Measurements from ENCODE around the gene CPNE7.
"Not testable (repeated sequence)": the region's sequence is repeated elsewhere in the genome, so short reads cannot be mapped to it uniquely, and the experiment has no call there.

Gene CPNE7

DNA sequence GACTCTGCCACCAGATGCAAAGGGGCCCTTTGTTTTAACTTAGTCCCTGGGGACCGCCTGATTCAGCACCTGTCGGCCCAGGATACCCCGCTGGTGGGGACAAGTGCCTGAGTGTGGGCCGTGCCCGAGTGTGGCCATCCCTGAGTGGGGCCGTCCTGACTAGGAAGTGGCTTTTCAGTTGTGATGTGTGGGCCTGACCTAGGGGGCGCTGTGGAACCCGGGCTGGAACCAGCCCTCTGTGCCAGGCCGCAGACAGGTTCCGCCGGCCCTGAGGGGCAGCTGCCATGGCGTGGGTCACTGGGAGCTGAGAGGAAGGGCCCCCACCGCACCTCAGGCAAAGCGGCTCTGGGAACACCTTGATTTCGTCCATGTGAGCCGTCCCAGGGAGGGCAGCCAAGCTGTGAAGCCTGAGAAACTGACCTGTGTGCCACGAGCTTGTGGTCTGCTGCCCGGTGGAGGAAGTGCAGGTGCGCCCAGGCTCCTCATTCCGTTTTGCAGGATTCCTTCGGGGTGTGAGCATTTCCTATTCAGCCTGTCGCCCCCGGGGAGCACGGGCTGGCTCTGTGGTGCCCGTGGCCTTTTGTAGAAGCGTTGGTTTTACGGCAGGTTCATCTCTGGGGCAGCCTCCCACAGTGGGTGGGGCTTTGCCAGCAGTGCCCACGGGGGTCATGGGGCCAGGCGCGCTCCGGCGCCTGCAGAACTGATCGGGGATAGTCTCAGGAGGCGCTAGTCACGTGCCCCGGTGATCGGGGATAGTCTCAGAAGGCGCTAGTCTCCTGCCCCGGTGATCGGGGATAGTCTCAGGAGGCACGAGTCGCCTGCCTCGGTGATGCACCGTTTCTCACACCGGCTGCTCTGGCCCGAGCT is 9.8 kb upstream of the CPNE7 start:
- DNase-seq (ENCODE audit: low read depth in 2 of 2, low spot score in 1 of 2) = no peak

DNA sequence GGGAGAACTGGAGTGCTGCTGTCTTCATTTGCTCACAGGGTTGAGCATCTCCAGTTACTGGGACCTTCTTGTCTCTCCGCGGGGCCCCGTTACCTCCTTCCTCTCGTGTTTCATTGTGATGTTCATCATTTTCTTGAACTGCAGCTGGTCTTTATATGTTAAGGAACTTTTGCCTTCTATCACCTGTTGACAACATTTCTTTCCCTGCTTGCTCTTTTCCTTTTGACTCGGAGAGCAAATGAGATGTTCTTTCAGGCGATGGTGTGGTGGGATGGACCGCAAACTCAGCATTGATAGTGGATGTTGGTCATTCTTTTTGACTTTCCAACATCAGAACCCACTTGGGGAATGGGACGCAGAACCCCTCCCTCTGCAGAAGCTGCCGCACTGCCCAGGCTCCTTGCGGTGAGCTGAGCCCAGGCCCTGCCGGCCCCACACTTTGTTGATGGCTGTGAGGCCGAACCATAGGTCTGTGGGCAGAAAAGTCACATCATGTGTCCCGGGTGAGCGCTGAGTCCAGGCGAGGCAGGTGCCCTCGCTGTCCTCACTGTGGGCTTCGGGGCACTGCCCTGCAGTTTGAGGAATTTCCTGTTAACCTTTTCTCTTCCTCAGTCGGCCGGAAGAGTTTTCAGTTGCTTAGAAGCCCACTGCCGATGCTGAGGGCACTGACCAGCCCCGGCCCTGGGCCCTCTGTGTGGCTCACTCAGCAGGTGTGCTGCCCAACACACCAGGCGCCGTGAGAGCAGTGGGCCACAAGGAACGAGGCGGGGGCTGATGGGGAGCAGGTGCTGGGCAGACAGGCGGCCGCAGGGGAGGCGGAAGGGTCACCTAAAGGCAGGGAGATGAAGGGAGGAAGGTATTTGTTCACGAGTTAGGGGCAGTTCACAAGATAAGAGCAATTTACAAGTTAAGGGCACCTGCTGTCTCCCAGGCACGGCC is 7.6 kb upstream of the CPNE7 start:
- no peak for DNase-seq (ENCODE audit: low read depth in 2 of 2, low spot score in 1 of 2)

GRCh38 chr16:89569506-89570341 is 5.8 kb upstream of the CPNE7 start:
- no peak for DNase-seq (ENCODE audit: low read depth in 2 of 2, low spot score in 1 of 2)

DNA sequence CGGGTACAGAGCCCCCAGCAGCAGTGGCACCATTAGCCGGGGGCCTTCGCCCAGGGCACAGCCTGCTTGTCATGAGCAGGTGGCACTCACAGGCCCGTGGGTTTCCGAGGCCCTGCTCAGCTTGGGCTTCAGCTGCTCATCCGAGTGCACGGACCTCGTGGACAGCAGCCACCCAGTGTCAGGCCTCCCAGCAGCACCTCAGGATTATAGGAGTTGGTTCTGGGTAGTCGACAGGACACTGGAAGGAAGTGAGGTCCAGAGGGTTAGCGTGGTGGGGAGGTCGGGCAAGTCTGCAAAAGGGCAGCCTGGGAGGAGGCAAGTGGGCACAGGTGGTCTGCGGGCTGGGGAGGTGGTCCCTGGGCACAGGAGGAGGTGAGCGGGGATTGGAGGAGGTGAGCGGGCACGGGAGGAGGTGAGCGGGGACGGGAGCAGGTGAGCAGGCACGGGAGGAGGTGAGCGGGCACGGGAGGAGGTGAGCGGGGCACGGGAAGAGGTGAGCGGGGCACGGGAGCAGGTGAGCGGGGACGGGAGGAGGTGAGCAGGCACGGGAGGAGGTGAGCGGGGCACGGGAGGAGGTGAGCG is 5.1 kb upstream of the CPNE7 start:
- no peak for DNase-seq (ENCODE audit: low read depth in 2 of 2, low spot score in 1 of 2)

DNA sequence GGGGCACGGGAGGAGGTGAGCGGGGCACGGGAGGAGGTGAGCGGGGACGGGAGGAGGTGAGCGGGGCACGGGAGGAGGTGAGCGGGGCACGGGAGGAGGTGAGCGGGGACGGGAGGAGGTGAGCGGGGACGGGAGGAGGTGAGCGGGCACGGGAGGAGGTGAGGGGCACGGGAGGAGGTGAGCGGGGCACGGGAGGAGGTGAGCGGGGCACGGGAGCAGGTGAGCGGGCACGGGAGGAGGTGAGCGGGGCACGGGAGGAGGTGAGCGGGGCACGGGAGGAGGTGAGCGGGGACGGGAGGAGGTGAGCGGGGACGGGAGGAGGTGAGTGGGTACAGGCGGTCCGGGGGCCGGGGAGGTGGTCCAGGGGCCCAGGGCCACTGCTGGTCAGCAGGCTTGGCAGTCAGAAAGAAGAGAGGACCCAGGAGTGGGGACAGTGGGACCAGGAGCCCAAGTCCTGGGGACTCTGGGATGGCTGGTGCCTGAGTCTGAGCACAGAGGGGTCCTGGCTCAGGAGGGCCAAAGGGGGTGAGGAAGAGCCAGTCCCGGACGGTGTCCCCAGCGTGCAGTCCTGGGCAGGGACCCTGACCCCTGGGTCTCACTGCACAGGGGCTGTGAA is 4.5 kb upstream of the CPNE7 start:
- not testable (repeated sequence) for DNase-seq (ENCODE audit: low read depth in 2 of 2, low spot score in 1 of 2)

- DNase-seq (ENCODE audit: low read depth in 2 of 2, low spot score in 1 of 2) = no peak
These were observed 3.9 kb upstream of the CPNE7 start for GRCh38 chr16:89571636-89572035.

DNA sequence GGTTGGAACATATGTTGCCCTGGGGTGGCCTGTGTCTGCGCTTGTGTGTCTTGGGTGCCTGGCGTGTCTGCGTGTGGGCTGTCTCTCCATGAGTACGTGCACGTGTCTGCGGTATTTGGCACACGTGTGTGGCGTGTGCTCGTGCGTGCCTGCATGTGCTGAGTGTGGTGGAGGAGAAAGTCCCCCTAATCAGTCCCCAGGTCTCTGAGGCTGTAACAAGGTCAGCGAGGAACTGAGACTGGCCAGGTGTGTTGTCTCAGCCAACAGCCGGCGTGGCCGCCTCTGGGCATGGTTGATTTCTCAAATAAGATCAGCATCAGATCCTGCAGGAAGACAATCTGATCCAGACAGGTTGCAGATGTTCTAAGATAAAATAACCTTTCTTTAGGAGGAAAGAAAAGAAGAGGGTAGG is 3.5 kb upstream of the CPNE7 start:
- no peak for DNase-seq (ENCODE audit: low read depth in 2 of 2, low spot score in 1 of 2)

- DNase-seq (ENCODE audit: low read depth in 2 of 2, low spot score in 1 of 2) = no peak
These were observed 2.9 kb upstream of the CPNE7 start for GRCh38 chr16:89572485-89573205.

- DNase-seq (ENCODE audit: low read depth in 2 of 2, low spot score in 1 of 2) = no peak
These were observed 1.5 kb upstream of the CPNE7 start for GRCh38 chr16:89573826-89574680.

DNA sequence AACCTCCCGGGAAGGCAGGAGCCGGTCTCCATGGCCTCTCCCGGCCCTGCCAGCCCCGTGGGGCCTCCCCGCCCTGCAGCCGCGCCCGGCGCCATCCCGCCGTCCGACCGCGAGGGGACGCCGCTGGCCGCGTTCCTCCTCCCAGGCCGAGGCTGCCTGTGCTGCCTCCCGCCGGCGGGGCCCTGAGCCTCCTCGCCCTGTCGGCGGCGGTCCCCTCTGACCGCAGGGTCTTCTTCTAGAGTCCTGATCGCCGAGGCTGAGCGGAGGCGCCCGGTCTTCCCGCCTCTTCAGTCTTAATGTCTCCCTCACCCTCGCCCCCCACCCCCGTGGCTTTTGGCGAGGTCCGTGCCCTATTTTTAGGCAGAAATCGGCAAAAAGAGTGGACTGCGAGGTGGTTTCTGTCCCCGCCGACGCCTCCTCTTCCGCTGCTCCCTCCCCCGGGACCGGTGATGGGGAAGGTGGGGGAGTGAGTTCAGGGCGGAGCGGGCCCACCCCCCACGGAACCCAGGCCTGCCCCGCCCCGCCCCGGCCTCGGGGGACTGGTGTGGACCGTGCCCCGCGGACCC is 794 bp upstream of the CPNE7 start:
- DNase-seq (ENCODE audit: low read depth in 2 of 2, low spot score in 1 of 2) = no peak

DNA sequence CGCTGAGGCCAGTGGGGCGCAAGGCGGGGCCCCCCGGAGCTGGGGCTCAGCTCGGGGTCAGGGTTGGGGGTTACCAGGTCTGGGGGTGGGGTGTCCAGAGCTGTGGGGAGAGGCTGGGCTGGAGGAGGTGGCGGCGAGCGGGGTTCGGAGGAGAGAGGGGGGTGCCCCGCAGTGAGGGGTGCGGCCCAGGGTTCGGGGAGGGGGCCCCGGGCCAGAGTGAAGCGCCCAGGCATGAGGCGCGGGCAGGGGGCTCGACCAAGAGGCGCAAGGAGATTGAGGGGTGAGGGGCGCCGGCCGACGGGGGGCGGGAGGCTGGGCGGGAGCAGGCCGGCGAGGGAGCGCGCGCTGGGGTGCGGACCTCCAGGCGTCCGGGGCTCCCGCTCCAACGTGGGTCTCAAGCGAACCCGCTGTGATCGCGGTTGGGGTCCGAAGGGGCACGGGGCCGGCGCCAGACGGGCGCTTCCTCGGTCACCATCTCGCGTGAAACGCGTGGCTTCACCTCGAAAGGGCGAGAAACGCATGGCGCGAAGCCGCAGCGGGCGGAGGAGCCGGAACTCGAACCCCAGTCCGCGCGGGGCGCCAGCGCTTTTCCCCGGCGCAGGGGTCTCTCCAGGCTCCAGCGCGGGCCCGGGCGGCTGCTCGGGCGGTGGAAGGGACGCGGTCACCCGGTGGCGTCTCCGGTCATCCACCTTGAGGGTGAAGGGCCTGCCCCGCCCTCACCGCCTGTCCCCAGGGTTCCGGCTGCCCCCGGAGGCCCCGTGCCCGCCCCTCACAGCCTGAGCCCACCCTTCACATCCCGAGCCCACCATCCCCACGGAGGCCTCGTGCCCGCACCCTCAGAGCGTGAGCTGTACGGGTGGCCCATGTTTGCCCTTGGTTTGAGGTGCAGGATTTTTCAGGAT is 846 bp downstream of the CPNE7 start:
- DNase-seq (ENCODE audit: low read depth in 2 of 2, low spot score in 1 of 2) = no peak

DNA sequence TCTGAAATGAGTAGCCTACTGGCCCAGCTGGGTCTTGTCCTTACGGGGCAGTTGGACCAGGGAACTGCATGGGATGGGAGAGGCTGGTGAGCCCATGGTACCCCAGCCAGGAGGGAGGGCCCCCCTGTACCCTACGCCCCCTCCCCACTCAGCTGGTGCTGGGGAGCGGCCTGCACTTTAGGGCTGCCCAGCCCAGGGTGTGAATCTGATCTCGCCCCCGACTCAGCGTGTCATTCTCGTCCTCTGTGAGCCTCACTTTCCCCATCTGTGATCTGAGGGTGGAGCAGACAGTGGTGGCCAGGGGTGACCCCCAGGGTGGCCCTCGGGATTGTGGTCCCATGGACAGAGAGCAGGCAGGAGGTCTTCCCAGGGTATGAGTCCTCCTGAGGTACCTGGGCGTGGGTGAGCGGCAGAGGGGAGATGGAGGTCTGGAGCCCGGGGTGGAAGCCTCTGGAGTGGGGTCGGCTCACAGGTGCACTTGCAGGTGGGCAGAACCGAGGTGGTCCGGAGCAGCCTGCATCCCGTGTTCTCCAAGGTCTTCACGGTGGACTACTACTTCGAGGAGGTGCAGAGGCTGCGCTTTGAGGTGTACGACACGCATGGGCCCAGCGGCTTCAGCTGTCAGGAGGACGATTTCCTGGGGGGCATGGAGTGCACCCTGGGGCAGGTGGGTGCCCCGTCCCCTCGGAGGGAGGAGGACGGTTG is 1.6 kb downstream of the CPNE7 start:
- DNase-seq (ENCODE audit: low read depth in 2 of 2, low spot score in 1 of 2) = no peak

DNA sequence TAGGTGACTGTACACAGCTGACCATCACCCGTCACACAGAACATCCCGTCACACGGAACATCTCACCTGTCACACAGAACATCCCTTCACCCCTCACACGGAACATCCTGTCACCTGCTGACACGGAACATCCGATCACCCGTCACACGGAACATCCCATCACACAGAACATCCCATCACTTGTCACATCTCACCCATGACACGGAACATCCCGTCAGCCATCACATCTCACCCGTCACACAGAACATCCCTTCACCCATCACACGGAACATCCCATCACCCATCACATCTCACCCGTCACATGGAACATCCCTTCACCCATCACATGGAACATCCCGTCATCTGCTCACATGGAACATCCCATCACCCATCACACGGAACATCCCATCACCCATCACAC is 3.8 kb downstream of the CPNE7 start:
- no peak for DNase-seq (ENCODE audit: low read depth in 2 of 2, low spot score in 1 of 2)

DNA sequence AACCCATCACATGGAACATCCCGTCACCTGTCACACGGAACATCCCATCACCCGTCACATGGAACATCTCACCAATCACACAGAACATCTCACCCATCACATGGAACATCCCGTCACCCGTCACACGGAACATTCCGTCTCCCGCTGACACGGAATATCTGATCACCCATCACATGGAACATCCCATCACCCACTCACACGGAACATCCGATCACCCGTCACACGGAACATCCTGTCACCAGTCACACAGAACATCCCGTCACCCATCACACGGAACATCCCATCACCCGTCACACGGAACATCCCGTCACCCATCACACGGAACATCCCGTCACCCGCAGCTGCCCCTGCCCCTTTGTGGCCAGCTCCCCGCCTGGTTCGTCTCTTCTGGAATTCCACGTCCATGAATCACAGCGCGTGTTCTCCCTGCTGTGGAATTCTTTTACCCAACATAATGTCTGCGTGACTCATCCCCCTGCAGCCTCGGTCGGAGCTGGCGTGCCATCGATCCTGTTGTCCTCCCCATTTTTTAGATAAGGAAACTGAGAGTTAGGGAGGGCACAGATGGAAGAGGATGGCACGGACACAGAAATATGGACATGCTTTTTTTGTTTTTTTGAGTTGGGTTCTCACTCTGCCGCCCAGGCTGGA is 5.6 kb downstream of the CPNE7 start:
- no peak for DNase-seq (ENCODE audit: low read depth in 2 of 2, low spot score in 1 of 2)

DNA sequence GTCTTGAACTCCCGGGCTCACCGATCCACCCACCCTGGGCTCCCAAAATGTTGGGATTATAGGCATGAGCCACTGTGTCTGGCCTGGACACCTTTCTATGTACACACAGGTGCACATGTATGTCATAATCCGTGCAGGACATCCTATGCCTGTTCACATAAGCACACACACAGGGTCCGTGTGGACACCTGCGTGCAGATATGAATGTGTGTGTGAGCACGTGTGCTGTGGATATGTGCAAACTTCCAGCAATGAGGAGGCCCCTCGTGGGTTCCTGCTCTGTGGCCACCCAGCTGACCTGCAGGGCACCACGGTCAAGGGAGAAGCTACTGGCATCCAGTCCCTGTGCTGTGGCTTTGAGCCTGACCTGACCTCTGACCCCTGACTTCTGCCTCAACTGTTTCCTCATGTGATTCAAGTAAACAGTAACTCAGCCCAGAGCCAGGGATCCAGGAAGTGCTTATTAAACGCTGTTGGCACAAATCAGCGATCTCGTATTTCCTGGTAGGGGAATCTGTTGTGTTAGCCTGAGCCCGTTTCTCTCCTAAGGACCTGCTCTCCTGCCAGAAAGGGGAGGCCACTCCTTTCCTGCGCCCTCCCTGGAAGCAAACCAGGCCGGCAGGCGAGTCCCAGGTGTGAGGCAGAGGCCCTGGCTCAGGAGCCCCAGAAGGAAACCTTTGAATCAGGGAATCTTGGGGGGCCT is 6.5 kb downstream of the CPNE7 start:
- DNase-seq (ENCODE audit: low read depth in 2 of 2, low spot score in 1 of 2) = no peak

Measured in stimulated activated CD8-positive, alpha-beta memory T cell treated with anti-CD3 and anti-CD28 coated beads, Interleukin-4, amount 100 ng/mL, for 4 hours (primary cell).